ENCODE results near the gene THAP7. TPM values are rescaled to one million over a fixed set of nuclear protein-coding genes. Genes with fewer than 3 reads are reported as not detected.

The THAP7 gene
- total and polyA plus RNA-seq, 9 of the 15 experiments (the other 6 are each of a cell fraction or from before 2014, with no cell fraction given) = 7.9 to 263 (median 84.1) TPM

DNA sequence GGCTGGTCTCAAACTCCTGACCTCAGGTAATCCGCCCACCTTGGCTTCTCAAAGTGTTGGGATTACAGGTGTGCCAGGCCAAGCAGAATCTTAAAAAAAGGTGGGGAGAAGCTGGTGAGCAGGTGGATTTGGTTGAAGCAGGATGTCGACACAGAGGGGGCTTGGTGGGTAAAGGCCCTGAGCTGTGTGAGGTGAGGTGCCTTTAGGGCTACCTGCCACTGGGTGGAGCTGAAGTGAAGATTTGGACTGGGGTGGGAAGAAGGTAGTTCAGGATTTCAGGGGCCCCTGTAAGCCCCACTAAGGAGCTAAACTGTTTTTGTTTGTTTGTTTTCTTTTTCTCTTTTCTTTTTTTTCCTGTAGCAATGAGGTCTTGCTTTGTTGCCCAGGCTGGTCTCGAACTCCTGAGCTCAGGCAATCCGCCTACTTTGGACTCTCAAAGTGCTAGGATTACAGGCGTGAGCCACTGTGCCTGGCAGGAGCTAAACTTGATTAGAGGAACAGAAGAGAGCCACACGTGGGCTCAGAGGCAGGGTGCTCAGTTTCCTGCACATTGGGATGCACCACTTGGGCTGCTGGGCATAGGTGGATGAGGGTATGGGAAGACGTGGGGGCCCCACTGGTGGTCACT is 19.0 kb upstream of the THAP7 start (continued):
- TF ChIP-seq, protein P1, sequence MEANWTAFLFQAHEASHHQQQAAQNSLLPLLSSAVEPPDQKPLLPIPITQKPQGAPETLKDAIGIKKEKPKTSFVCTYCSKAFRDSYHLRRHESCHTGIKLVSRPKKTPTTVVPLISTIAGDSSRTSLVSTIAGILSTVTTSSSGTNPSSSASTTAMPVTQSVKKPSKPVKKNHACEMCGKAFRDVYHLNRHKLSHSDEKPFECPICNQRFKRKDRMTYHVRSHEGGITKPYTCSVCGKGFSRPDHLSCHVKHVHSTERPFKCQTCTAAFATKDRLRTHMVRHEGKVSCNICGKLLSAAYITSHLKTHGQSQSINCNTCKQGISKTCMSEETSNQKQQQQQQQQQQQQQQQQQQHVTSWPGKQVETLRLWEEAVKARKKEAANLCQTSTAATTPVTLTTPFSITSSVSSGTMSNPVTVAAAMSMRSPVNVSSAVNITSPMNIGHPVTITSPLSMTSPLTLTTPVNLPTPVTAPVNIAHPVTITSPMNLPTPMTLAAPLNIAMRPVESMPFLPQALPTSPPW (CRISPR knock-in tag; IDR thresholded peaks at IDR 0.05) = no peak
- TF ChIP-seq ZNF696 (CRISPR knock-in tag; conservative IDR thresholded peaks at IDR 0.05) = no peak
- TF ChIP-seq ZNF133 (CRISPR knock-in tag; IDR thresholded peaks at IDR 0.05) = peak; percentile 57; the same call in 1 of the 2 replicates
- TF ChIP-seq, protein P2, sequence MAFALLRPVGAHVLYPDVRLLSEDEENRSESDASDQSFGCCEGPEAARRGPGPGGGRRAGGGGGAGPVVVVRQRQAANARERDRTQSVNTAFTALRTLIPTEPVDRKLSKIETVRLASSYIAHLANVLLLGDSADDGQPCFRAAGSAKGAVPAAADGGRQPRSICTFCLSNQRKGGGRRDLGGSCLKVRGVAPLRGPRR (CRISPR knock-in tag; IDR thresholded peaks at IDR 0.05) = 0 out of 2 replicates have a peak, but pooled peaks have one; percentile 55
- TF ChIP-seq, protein P3, sequence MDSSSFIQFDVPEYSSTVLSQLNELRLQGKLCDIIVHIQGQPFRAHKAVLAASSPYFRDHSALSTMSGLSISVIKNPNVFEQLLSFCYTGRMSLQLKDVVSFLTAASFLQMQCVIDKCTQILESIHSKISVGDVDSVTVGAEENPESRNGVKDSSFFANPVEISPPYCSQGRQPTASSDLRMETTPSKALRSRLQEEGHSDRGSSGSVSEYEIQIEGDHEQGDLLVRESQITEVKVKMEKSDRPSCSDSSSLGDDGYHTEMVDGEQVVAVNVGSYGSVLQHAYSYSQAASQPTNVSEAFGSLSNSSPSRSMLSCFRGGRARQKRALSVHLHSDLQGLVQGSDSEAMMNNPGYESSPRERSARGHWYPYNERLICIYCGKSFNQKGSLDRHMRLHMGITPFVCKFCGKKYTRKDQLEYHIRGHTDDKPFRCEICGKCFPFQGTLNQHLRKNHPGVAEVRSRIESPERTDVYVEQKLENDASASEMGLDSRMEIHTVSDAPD (CRISPR knock-in tag; IDR thresholded peaks at IDR 0.05) = no peak
- TF ChIP-seq MYBL2 (IDR thresholded peaks at IDR 0.05; ENCODE audit: low read depth) = no peak
- TF ChIP-seq MYBL2 (CRISPR knock-in tag; IDR thresholded peaks at IDR 0.05; ENCODE audit: borderline replicate concordance) = no peak
- TF ChIP-seq, protein P4, sequence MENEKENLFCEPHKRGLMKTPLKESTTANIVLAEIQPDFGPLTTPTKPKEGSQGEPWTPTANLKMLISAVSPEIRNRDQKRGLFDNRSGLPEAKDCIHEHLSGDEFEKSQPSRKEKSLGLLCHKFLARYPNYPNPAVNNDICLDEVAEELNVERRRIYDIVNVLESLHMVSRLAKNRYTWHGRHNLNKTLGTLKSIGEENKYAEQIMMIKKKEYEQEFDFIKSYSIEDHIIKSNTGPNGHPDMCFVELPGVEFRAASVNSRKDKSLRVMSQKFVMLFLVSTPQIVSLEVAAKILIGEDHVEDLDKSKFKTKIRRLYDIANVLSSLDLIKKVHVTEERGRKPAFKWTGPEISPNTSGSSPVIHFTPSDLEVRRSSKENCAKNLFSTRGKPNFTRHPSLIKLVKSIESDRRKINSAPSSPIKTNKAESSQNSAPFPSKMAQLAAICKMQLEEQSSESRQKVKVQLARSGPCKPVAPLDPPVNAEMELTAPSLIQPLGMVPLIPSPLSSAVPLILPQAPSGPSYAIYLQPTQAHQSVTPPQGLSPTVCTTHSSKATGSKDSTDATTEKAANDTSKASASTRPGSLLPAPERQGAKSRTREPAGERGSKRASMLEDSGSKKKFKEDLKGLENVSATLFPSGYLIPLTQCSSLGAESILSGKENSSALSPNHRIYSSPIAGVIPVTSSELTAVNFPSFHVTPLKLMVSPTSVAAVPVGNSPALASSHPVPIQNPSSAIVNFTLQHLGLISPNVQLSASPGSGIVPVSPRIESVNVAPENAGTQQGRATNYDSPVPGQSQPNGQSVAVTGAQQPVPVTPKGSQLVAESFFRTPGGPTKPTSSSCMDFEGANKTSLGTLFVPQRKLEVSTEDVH (IDR thresholded peaks at IDR 0.05; ENCODE audit: low read depth, partially characterized antibody) = no peak
- TF ChIP-seq, protein P5, sequence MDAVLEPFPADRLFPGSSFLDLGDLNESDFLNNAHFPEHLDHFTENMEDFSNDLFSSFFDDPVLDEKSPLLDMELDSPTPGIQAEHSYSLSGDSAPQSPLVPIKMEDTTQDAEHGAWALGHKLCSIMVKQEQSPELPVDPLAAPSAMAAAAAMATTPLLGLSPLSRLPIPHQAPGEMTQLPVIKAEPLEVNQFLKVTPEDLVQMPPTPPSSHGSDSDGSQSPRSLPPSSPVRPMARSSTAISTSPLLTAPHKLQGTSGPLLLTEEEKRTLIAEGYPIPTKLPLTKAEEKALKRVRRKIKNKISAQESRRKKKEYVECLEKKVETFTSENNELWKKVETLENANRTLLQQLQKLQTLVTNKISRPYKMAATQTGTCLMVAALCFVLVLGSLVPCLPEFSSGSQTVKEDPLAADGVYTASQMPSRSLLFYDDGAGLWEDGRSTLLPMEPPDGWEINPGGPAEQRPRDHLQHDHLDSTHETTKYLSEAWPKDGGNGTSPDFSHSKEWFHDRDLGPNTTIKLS (IDR thresholded peaks at IDR 0.05; ENCODE audit: borderline replicate concordance, low read depth) = no peak
- TF ChIP-seq STAT5B (CRISPR knock-in tag; IDR thresholded peaks at IDR 0.05) = no peak
- TF ChIP-seq ZFP30 (CRISPR knock-in tag; IDR thresholded peaks at IDR 0.05; ENCODE audit: borderline replicate concordance) = no peak
- no peak for TF ChIP-seq SAFB2 (IDR thresholded peaks at IDR 0.05; ENCODE audit: borderline replicate concordance, low read depth, low read length, severe bottlenecking)
- TF ChIP-seq ZFP1 (CRISPR knock-in tag; IDR thresholded peaks at IDR 0.05) = 0 out of 2 replicates have a peak, but pooled peaks have one; percentile 28
- 0 out of 2 replicates have a peak, but pooled peaks have one; percentile 48 for TF ChIP-seq E2F3 (CRISPR knock-in tag; IDR thresholded peaks at IDR 0.05)
- TF ChIP-seq CTBP1 (IDR thresholded peaks at IDR 0.05; ENCODE audit: borderline replicate concordance) = no peak
- TF ChIP-seq SNRNP70 (optimal IDR thresholded peaks at IDR 0.05; ENCODE audit: low read depth, low read length) = peak; percentile 71
- peak; percentile 50 for TF ChIP-seq TBP (optimal IDR thresholded peaks at IDR 0.05; ENCODE audit: low read depth, low read length)
- TF ChIP-seq TAF1 (IDR thresholded peaks at IDR 0.05; ENCODE audit: control insufficient read depth, extremely low read depth, insufficient read depth, low read length, severe bottlenecking) = no peak
